ENCODE measurements around the gene CUEDC2.

CUEDC2 gene, protein sequence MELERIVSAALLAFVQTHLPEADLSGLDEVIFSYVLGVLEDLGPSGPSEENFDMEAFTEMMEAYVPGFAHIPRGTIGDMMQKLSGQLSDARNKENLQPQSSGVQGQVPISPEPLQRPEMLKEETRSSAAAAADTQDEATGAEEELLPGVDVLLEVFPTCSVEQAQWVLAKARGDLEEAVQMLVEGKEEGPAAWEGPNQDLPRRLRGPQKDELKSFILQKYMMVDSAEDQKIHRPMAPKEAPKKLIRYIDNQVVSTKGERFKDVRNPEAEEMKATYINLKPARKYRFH

DNA sequence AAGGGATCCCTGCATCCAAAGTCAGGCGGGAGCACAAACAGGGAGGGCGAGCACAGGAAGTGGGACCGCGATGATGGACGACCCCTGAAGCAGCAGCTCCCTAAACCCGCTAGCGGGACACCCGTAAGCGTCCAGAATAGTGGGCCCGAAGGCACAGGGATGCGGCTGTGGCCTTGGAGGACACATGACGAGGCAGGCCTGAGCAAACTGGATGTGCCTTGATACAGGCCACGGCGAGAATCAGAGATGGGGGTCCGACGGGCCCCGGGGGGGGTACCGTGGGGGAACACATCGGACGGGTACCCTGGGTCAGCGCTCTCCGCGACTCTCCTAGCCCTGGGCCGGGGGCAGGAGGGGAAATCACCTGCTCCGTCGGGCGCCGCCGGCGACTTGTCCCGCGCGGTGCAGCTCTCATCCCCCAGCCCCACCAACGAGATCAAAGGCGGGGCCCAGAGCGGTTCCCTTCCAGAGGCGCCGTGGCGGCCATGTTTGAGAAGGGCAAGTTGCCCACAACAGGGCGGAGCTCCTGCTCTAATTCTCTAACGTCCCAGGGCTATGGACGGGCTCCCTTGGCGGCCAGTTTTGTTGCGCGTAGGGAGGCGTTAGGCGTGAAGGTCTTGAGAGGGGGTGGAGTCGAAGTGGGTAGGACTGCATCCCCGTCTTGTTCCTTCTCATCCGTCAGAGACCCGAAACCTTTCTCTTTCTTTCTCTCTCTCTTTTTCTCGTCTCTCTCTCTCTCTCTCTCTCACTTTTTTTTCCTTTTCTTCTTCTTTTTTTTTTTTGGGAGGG, at the start of gene CUEDC2:
Gene CUEDC2 (minus strand): TSS at position 413 of the 789 bp plus-strand sequence. CDS start 7,386 bp downstream, outside the sequence.
- peak; percentile 94 for DNase-seq

DNA sequence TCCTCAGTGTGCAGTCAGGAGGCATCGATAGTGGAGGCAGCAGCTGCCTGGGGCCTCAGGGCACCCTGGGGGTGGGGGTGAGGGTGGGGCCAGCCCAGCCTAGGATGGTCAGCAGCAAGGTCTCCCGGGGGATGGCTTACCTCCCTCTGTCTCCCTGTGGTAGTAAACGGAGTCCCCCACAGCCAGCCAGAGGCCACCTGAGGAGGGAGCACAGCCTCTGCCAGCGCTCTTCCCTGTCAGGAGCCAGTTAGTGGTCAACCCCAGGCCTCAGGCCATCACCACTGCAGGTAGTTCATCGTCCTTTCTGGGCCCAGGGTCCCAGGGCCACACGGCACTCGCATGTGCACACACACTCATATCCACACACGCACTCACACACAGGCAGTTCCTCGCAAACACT, 48.0 kb upstream of the CUEDC2 start:
- DNase-seq: no peak

GRCh38 chr10:102479651-102480050, 47.3 kb upstream of the CUEDC2 start:
- DNase-seq: no peak

DNA sequence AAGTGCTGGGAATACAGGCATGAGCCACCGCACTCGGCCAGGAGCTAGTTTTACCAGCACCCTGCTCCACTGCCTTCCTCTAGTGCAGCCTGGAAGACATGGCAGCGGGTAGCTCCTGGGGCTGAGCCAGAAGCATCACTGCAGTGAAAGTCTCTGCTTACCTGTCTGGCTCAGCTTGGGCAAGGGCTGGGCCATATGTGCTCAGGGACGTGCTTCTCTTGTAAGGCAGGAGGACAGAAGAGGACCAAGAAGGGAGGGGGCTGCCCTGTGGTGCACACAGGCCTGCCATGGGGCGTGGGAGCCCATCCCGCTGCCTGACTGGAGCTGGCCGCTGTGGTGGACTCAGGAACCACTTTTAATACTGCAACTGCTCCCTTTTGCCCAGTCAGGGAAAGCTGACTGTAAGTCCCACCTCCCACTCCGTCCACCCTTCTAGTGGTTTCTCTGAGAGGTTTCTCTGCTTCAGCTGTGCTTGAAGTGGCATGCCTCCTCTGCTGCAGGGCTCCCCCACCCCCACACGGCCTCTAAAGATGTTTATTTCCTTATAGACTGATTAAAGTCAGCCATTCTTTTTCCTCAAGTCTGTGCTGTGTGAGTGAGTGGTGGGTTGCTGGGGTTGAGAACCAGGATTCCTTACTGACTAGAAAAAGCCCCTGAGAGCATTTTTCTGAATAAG, 44.2 kb upstream of the CUEDC2 start:
- no peak for DNase-seq

DNA sequence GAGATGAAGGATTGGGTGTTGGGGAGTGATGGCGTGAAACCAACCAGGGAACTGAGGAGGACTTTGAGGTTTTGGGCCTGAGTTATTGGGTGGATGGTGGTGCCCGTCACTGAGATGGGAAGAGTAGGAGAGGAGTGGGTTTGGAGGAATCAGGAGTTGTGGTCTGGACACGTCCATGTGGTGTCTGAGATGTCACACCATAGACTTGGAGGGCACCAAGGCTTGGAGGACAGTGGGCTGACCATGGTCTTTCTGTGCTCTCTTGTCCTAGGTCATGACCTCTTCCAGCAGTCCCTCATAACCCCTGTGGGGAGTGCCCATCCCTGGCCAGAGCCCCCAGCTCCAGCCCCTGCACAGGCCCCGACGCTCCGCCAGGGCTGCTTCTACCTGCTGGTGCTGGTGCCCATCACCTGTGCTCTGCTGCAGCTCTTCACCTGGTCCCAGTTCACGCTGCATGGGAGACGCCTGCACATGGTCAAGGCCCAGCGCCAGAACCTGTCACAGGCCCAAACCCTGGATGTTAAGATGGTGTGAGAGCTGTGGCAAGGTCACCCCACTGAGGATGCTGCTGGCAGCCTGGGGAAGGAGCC, 43.2 kb upstream of the CUEDC2 start:
- no peak for DNase-seq

- DNase-seq: no peak
These were observed 41.3 kb upstream of the CUEDC2 start for GRCh38 chr10:102473445-102474331.

DNA sequence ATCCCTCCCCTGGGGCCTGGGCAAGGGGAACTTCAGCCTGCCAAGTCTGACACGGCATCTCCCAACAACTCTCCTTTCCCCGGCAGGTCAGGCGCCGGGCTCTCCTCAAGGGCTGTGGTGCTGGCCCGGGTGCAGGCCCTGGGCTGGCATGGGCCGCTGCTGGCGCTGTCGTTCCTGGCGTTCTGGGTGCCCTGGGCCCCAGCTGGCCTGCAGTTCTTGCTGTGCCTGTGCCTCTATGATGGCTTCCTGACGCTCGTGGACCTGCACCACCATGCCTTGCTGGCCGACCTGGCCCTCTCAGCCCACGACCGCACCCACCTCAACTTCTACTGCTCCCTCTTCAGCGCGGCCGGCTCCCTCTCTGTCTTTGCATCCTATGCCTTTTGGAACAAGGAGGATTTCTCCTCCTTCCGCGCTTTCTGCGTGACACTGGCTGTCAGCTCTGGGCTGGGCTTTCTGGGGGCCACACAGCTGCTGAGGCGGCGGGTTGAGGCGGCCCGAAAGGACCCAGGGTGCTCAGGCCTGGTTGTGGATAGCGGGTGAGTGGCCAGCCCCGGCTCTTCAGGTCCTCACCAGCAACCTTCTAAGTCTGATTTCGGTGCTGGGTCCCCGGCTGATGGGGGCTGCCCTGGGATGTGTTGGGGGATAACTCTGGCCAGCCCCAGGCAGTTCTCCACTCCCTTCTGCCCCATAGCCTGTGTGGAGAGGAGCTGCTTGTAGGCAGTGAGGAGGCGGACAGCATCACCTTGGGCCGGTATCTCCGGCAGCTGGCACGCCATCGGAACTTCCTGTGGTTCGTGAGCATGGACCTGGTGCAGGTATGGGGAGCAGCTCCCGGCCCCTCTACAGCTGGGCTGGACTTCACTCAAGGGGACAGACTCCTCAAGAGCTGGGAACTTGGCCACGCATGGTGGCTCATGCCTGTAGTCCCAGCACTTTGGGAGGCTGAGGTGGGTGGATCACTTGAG, 38.5 kb upstream of the CUEDC2 start:
- DNase-seq: no peak

DNA sequence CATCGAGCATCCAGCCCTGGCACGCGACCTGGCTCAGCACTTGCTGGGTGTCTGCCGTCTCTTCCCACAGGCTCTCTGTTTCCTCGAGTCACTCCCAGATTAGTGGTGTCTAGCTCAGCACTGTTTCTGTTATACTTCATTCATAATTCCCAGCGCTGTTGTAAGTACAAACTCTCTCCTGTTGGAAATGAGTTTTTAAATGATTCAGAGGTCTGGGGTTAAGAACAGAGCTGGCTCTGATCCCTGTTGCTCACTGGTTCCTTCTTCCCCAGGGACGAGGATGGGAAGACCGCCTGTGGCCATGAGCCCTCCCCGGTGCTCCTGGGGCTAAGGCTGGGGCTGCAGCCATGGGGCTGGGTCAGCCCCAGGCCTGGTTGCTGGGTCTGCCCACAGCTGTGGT, 36.3 kb upstream of the CUEDC2 start:
- DNase-seq: no peak

- DNase-seq: no peak
These were observed 35.6 kb upstream of the CUEDC2 start for GRCh38 chr10:102467971-102468438.

GRCh38 chr10:102467318-102467717, 34.9 kb upstream of the CUEDC2 start:
- no peak for DNase-seq

GRCh38 chr10:102465466-102465865, 33.1 kb upstream of the CUEDC2 start:
- no peak for DNase-seq

DNA sequence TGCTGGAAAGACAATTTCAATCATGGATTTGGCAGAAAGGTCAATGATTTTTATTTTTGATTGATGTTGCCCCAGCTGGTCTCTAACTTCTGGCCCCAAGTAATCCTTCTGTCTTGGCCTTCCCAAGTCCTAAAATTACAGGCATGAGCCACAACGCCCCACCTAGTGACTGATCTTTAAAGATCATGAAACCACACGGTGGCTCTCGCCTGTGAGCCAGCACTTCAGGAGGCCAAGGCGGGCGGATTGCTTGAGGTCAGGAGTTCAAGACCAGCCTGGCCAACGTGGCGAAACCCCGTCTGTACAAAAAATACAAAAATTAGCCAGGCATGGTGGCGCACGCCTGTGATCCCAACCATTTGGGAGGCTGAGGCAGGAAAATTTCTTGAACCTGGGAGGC, 31.6 kb upstream of the CUEDC2 start:
- DNase-seq: no peak

- DNase-seq: no peak
These were observed 30.2 kb upstream of the CUEDC2 start for GRCh38 chr10:102462512-102463054.

DNA sequence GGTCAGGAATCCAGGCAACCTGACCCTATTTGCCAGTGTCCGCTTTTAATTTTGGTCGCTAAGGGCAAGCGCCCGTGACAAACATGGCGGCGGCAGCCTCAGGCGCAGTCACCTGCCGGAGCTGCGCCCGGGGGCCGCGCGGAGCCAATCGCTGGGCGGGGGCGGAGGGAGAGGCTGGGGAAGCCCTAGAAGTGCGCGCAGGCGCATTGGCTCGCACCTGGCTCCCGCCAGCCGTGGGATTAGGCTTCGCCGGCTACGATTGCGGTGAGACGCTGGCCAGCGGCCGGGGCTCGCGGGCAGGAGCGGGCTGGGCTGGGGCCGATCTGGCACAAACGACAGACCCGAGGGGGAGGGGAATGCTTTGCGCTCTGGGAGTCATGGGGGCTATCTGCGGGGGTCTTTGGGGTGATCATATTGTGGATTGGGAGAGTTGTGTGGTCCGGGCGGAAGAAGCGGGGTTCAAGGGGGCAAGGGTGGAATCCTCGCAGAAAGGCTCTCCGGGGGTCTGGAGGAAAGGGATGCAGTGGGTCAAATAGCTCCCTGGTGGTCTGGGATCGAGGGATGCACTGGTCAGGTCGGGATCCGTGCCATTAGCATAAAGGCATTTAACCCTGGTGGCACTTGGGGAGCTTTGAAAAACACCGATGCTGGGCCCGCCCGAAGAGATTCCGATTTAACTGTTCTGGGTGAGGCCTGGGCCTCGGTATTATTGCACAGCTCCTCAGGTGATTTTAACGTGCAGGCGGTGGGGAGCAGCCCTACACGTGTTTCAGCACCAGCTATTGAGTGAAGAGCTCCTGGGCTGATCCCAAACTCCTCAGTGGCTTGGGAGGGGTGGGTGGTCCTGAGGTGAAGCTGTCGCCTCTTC, 29.0 kb upstream of the CUEDC2 start:
- DNase-seq: peak; percentile 76 to 83

DNA sequence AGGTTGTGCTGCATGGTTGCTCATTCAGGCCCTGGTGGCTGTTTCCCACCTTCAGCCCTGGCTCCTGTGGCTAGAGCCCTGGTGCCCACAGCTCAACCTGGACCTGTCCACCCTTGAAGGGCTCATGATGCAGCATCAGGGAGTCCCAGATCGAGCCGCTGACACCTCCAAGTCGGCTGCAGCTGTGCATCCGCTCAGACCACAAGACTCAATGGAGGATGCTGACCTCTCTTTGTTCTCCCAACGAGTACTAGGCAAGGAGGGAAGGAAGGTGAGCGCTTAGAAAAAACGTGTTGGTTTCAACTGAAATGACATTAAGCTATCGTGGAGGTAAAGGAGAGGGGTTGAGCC, 28.4 kb upstream of the CUEDC2 start:
- DNase-seq: no peak

DNA sequence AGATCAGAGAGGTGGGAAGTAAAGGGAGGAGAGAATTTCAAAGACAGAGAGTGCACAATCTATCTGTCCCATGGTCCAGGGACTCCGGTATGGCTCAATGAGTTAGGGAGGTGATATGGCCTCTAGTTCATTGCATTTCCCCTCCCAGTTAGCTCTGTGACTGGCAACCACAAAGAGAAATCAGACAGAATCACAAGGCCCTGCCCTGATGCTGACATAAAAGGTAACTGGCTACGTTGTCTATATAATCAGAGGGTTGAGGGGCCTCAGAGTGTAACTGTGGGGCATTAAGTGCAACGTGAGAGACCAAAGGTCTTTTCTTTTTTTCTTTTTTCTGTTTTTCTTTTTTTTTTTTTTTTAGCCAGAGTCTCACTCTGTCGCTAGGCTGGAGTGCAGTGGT, 26.3 kb upstream of the CUEDC2 start:
- DNase-seq: no peak

- DNase-seq: no peak
These were observed 25.3 kb upstream of the CUEDC2 start for GRCh38 chr10:102457591-102458150.

GRCh38 chr10:102455893-102456471, 23.6 kb upstream of the CUEDC2 start:
- DNase-seq: no peak
